Cortex of kidney (tissue), 1 donor: ENCODE measurements around the gene DOCK10.
"Not testable (repeated sequence)": the region's sequence is repeated elsewhere in the genome, so short reads cannot be mapped to it uniquely, and the experiment has no call there.

Experiments used
- DNase-seq: peaks from one replicate; lab custom pipeline; 2025; lab: John Stamatoyannopoulos, UW

DOCK10 gene

DNA sequence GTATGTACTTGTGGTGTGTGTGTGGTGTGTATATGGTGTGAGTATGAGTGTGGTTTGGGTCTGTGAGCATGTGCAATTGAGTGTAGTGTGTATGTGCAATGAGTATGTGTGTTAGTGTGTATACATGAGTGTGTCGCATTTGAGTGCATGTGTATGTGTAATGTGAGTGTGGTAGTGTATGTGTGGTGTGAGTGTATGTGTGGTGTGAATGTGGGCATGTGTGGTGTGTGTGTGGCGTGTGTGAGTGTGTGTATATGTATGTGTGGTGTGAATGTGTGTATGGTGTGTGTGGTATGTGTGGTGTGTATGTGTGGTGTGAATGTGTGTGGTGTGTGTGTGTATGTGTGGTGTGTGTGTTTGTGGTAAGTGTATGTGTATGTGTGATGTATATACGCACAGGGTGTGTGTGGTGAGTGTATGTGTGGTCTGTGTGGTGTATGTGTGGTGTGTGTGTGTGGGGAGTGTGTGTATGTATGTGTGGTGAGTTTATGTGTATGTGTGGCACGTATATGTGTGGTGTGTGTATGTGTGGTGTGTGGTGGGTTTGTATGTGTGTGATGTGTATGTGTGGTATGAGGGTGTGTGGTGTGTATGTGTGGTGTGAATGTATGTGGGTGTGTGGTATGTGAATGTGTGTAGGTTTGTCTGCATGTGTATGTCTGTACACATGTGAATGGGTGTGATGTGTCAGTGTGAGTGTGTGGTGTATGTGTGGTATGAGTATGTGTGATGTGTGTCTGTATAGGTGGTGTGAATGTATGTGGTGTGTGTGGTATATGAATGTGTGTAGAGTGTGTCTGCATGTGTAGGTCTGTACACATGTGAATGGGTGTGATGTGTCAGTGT, 123.4 kb downstream of the DOCK10 start:
- DNase-seq: no peak

GRCh38 chr2:224917246-224917645, 125.0 kb downstream of the DOCK10 start:
- not testable (repeated sequence) for DNase-seq

DNA sequence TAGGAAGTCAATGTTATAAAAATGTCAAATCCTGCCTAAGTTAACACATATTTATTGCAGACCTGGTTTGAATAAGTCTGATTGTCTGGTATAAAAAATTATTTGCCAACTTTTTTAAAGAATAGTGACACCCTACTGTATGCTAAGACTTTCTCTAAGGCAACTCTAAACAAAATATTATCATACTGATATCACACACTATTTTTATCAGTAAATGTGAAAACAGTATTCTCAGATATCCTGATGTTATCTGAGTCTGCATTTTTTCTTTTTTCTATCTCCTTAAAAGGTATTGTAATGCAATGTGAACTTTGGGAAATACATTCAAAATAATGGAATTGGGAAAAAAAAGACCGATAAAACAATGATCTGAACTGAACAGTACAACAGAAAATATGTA, 127.1 kb downstream of the DOCK10 start:
- no peak for DNase-seq

DNA sequence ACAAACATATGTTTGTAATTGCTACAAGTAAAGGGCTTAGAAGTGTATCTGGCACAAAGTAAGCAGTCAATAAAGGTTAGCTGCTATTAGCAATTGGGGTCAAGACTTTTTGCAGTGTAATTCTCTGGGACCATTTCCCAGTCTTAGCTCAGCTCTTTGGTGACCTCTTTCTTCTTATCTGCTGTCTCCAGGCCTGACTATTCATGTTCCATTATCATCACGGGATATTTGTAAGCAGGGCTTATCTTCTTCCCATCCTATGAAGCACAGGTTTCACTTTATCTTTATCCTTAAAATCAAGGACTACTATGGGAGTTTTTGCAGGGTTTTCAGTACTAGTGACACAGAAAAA, 131.7 kb downstream of the DOCK10 start:
- DNase-seq: no peak

- no peak for DNase-seq
Observed at GRCh38 chr2:224909885-224910573, 132.2 kb downstream of the DOCK10 start.

DNA sequence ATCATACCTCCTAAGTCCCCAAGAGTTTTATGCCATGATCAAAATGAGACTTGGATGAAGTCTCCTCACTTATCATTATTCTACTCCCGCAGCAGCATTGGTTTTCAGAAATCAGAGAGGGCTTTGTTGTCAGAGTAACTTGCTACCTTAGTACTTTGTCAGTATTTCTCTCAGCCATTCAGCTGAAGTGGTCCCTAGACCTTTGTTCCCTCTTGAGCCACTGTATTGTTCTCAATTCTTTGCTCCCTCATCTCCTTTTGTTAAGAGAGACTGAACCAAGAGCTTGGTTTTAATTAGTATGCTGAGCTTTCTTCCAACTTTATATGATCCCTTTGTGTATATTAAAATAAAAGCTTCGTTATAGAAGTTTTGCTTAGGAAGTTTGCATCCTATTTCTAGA, 133.4 kb downstream of the DOCK10 start:
- no peak for DNase-seq

DNA sequence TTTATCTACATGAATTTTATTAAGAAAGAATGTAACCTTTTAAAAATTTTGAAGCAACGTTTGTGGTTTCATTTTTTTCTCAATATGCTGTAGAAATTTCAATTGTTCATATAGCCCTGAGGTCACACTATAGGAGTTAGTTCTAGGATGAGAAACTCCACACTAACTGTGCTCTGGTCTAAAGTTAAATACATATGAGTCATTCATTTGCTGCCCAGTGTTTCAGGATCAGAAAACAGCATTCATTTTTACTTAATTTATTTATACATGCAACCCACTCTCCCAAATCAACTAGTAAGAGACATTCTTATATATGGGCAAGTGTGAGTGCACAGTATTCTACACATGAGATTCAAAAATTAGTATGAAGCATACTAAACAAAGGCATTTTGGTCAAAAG, 137.9 kb downstream of the DOCK10 start:
- no peak for DNase-seq

DNA sequence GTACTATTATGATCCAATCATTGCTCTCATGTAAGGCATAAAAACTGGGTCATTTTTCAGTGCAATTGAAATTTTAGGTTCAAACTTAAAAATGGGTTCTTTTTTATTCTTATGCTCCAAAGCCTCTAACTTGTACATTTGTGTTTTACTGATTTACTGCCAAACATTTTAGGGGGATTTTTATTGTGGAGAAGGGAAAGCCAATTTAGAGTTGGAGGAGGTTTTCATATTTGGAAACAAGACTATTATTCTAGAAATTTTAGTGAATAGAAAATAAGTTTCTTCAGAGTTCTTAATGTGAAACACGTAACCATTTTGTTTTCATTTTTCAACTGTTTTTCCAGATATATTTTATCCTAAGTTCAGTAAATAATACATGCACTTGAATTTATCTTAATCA, 138.6 kb downstream of the DOCK10 start:
- no peak for DNase-seq

DNA sequence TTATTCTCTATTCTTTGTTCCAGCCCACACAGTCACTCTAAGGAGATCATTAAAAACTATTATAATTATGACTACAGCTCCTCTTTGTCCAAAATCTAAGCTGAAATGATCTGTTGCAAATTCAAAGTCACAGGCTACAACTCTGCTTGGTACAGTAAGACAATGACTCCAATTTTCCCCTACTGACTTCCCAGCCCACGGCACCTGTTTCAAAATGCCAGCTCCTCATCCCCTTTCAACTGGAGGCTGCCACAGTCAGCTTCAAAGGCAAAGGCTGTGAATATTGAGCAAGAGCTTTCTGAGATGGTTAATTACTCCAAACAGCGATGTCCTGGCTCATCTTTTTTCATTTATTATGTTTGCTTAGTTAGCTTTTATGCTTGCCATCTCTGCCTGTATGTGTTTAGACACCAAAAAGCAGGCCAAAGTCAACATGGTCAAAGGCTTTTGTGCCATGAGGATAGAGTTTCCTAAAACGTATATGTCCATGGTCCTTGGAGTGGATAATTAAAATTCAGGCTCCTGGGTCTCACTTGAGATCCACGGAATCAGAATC, 141.1 kb downstream of the DOCK10 start:
- no peak for DNase-seq

- no peak for DNase-seq
Observed at GRCh38 chr2:224895377-224895776, 146.9 kb downstream of the DOCK10 start.

DNA sequence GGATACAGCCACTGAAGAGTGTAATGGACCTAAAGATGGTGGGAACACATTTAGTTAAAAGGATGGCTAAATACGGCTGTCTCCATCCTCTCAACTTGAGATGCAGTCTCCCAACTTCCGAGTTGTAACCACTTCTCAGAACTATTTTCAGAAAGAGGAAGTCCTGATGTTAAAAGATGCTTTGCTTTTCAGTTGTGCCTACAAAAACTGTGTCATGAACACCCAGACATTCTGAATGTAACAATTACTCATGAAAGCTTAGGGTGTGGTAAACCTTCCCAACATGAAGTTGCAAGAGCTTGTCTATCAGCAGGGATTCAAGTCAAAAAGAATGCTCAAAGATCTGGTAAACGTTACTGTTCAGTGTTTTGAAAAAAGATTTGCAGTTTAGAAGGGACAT, 147.9 kb downstream of the DOCK10 start:
- DNase-seq: no peak

GRCh38 chr2:224893848-224894247, 148.4 kb downstream of the DOCK10 start:
- DNase-seq: no peak

GRCh38 chr2:224892574-224893204, 149.6 kb downstream of the DOCK10 start:
- no peak for DNase-seq

- no peak for DNase-seq
Observed at GRCh38 chr2:224890372-224890771, 151.9 kb downstream of the DOCK10 start.

- no peak for DNase-seq
Observed at GRCh38 chr2:224887141-224887540, 155.1 kb downstream of the DOCK10 start.

DNA sequence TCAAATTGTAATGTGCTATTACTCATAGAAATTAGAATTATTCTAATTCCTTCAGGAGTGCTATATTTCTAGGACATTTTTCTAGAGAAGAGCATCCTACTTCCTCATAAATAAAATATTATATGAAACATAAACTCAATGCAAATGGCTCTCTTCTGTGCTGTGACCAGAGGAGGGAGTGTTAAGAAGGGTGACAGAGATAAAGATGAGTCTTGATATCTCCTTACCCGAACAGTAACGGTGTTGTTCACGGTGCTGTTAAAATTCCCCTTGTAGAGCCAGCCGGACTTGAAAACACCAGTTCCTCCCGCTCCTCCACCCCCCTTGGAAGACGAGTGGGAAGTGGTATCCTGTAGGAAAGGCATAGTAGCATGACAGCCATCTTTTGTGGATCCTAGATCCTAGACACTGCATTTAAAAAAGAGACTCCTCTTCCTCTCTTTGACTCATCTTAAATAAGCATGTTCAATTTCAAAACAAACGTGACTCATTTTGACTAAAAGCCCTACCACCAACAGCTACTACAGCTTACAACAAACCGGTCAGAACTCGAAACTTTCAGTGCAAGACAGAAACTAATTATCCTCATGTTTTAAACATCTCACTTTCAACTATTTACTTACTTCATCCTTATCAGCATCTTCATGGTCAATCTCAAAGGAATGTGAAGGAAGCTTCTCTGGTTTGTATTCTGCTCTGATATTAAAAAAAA, 156.3 kb downstream of the DOCK10 start:
- no peak for DNase-seq

GRCh38 chr2:224885291-224885690, 157.0 kb downstream of the DOCK10 start:
- no peak for DNase-seq

GRCh38 chr2:224884188-224884587, 158.1 kb downstream of the DOCK10 start:
- DNase-seq: no peak

DNA sequence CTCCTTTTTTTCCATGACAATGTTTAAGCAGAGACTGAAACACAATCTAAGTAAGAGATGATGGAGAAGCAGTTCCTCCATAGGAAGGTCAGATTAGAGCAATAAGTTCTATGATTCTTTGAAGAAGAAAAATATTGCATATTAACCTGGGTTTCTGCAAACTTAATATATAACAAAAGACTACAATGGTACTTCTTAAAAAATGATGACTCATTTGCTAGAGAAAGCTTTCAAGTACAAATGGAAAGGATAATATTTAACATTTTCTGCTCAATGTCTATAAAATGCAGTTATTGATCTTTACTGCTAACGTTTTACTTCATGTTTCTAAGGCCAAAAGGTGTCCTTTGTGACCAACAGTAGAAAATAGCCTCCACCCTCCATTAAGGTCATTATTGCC, 158.6 kb downstream of the DOCK10 start:
- DNase-seq: no peak

GRCh38 chr2:224883172-224883516, 159.1 kb downstream of the DOCK10 start:
- DNase-seq: no peak

DNA sequence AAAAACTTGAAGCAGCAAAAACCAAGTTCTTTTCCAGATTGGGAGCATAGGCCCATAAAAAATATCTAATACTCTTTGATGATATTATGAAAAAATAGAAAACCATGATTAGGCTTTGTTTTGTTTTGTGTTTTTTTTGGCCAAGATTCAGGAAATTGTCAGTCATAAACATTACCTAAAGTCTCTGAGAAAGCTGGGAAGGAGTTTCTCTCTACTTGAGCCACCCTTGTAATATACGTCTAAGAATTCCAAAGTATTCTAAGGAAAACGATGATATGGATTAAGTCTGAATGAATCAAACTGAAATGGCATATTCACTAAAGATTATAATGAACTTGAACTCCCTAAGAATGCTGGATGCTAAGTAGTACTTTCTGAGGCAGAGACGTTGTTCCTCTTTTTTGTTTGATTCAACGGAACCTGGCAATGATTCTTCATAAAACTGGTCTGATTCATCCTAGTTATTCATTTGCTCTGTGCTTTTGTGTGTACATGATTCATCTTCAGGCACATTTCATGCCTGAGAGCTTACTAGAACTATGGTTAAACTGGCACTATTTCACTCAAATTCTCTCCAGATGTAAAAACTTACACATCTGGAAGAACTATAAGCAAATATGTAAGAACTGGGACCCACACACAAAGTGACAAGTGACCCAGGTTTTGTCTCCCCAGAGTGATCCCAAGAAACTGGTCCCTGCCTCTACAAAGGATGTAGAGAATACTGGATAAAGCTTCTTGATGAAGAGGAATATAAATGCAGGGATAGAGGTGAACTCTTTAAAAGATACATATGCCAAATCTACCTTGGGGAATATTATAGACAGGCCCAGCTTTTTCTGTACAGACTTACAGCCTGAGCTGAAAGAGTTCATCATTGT, 159.7 kb downstream of the DOCK10 start:
- no peak for DNase-seq
